WTC11 (cell line): ENCODE data around the gene ADGRV1. TPM values are rescaled to one million over a fixed set of nuclear protein-coding genes. Genes with fewer than 3 reads are reported as not detected.
A peak's percentile ranks its signal among the peaks of the same experiment; 100 is the strongest.

Source experiments
- ATAC-seq: fragments of 200-7000 bp; cut with Tn5 transposase; 2 replicates; pipeline ENCODE4 v1.10.0; 2021; ENCODE audit warnings: mild to moderate bottlenecking, moderate library complexity
- CTCF ChIA-PET: fragments of 300-600 bp; sonication (Branson Sonifier 250); formaldehyde crosslinking; loops from one replicate; lab custom pipeline; 2021; ENCODE audit warnings: antibody characterized with exemption; lab: Charles Lee
- POLR2A ChIA-PET: fragments of 350-600 bp; sonication (Branson Sonifier 250); formaldehyde crosslinking; loops from one replicate; lab custom pipeline; 2021; ENCODE audit warnings: antibody characterized with exemption; lab: Charles Lee
- DNase-seq: peaks from one replicate; pipeline ENCODE4 v3.0.0; 2021; ENCODE audit warnings: low spot score
- H3K27ac Mint-ChIP-seq: 2 replicates; pipeline ENCODE4 v1.8.0; 2021; ENCODE audit warnings: mixed read lengths
- H3K27me3 Mint-ChIP-seq: 2 replicates; pipeline ENCODE4 v1.8.0; 2021; ENCODE audit warnings: low read depth, mild to moderate bottlenecking, moderate library complexity, mixed read lengths
- H3K36me3 Mint-ChIP-seq: 2 replicates; pipeline ENCODE4 v1.8.0; 2021; ENCODE audit warnings: mixed read lengths
- H3K4me1 Mint-ChIP-seq: 2 replicates; pipeline ENCODE4 v1.8.0; 2022; ENCODE audit warnings: mixed read lengths
- H3K4me3 Mint-ChIP-seq: 2 replicates; pipeline ENCODE4 v1.8.0; 2021; ENCODE audit warnings: mild to moderate bottlenecking, moderate library complexity, mixed read lengths
- H3K9me3 Mint-ChIP-seq: 2 replicates; pipeline ENCODE4 v1.8.0; 2021; ENCODE audit warnings: mixed read lengths
- AR ChIP-seq: fragments of 250-450 bp; sonication (Bioruptor Pico); IDR thresholded peaks from 2 replicates; pipeline ENCODE4 v1.9.0; 2021; ENCODE audit warnings: mild to moderate bottlenecking
- ATF1 ChIP-seq: sonication (generic); formaldehyde crosslinking; IDR thresholded peaks from 2 replicates; pipeline ENCODE4 v1.8.1; 2023; ENCODE audit warnings: mild to moderate bottlenecking, moderate library complexity, missing genetic modification reagents
- GRHL2 ChIP-seq: fragments of 250-450 bp; sonication (Bioruptor Pico); IDR thresholded peaks from 2 replicates; pipeline ENCODE4 v1.8.0; 2022; ENCODE audit warnings: mild to moderate bottlenecking, moderate library complexity; ENCODE audit not compliant: insufficient replicate concordance, severe bottlenecking
- IRF1 ChIP-seq: sonication (generic); formaldehyde crosslinking; IDR thresholded peaks from 2 replicates; pipeline ENCODE4 v1.8.0; 2023; ENCODE audit warnings: missing genetic modification reagents
- MAX ChIP-seq: sonication (generic); formaldehyde crosslinking; IDR thresholded peaks from 2 replicates; pipeline ENCODE4 v1.8.0; 2022; ENCODE audit warnings: mild to moderate bottlenecking, missing genetic modification reagents
- MLX ChIP-seq: sonication (generic); formaldehyde crosslinking; IDR thresholded peaks from 2 replicates; pipeline ENCODE4 v1.8.1; 2023; ENCODE audit warnings: mild to moderate bottlenecking, missing genetic modification reagents, moderate library complexity
- NR1H2 ChIP-seq: sonication (generic); formaldehyde crosslinking; IDR thresholded peaks from 2 replicates; pipeline ENCODE4 v1.9.0; 2021; ENCODE audit warnings: mild to moderate bottlenecking, moderate library complexity, missing genetic modification reagents
- RELA ChIP-seq: sonication (generic); formaldehyde crosslinking; IDR thresholded peaks from 2 replicates; pipeline ENCODE4 v1.8.1; 2022; ENCODE audit warnings: missing genetic modification reagents, mild to moderate bottlenecking, borderline replicate concordance
- SMAD4 ChIP-seq: sonication (generic); formaldehyde crosslinking; IDR thresholded peaks from 2 replicates; pipeline ENCODE4 v1.8.0; 2022; ENCODE audit warnings: mild to moderate bottlenecking, missing genetic modification reagents
- SOX15 ChIP-seq: fragments of 250-450 bp; sonication (Bioruptor Pico); IDR thresholded peaks from 2 replicates; pipeline ENCODE4 v1.9.0; 2021; ENCODE audit warnings: mild to moderate bottlenecking
- SP1 ChIP-seq: sonication (generic); formaldehyde crosslinking; conservative IDR thresholded peaks from 2 replicates; pipeline ENCODE4 v1.8.1; 2022; ENCODE audit warnings: missing genetic modification reagents
- STAT6 ChIP-seq: sonication (generic); formaldehyde crosslinking; conservative IDR thresholded peaks from 2 replicates; pipeline ENCODE4 v1.8.1; 2023; ENCODE audit warnings: mild to moderate bottlenecking, low read depth, missing genetic modification reagents, moderate library complexity
- TEAD4 ChIP-seq: sonication (generic); formaldehyde crosslinking; IDR thresholded peaks from 2 replicates; pipeline ENCODE4 v1.8.0; 2022; ENCODE audit warnings: mild to moderate bottlenecking, missing genetic modification reagents
- USF1 ChIP-seq: sonication (generic); formaldehyde crosslinking; IDR thresholded peaks from 2 replicates; pipeline ENCODE4 v1.8.0; 2022; ENCODE audit warnings: mild to moderate bottlenecking, missing genetic modification reagents
- ZNF138 ChIP-seq: sonication (generic); formaldehyde crosslinking; conservative IDR thresholded peaks from 2 replicates; pipeline ENCODE4 v1.8.1; 2022; ENCODE audit warnings: mild to moderate bottlenecking, moderate library complexity, missing genetic modification reagents
- ZNF512 ChIP-seq: sonication (generic); formaldehyde crosslinking; IDR thresholded peaks from 2 replicates; pipeline ENCODE4 v1.8.1; 2022; ENCODE audit warnings: missing genetic modification reagents, borderline replicate concordance
- ZSCAN18 ChIP-seq: fragments of 250-450 bp; sonication (Bioruptor Pico); IDR thresholded peaks from 2 replicates; pipeline ENCODE4 v2.1.2; 2022; ENCODE audit warnings: mild to moderate bottlenecking, moderate library complexity
- total RNA-seq: library from RNA; stranded (reverse); gene quantifications from 3 replicates; pipeline ENCODE4 v1.2.3, GENCODE V29; 2021

Gene ADGRV1
- total RNA-seq, 1 experiment from 2014 or later: 74.5 TPM

GRCh38 chr5:91159647-91160046 lies 601.0 kb downstream of the ADGRV1 start (continued):
- TF ChIP-seq MAX (CRISPR knock-in tag) (no peak), AR (CRISPR knock-in tag) (no peak), ZNF138 (no peak), IRF1 (CRISPR knock-in tag) (no peak), RELA (no peak), STAT6 (no peak)

GRCh38 chr5:91160714-91161285 lies 602.2 kb downstream of the ADGRV1 start:
- peaks cover 3% of the 10 kb centered on the region; the same call in 1 of the 2 replicates for H3K4me1 Mint-ChIP-seq
- H3K27ac Mint-ChIP-seq: no peak overlapping the region
- DNase-seq (no peak), ATAC-seq (no peak)
- H3K36me3 Mint-ChIP-seq: peaks cover 15% of the 10 kb centered on the region
- POLR2A ChIA-PET: no interaction called here
- H3K27me3 Mint-ChIP-seq: no peaks in the 10 kb centered on the region
- no peaks in the 10 kb centered on the region for H3K9me3 Mint-ChIP-seq
- TF ChIP-seq ZSCAN18 (CRISPR knock-in tag) (no peak), SOX15 (CRISPR knock-in tag) (no peak)
- CTCF ChIA-PET: no interaction called here
- no peak overlapping the region for H3K4me3 Mint-ChIP-seq

- Mint-ChIP-seq H3K36me3 (peaks cover 15% of the 10 kb centered on the region), H3K4me1 (peaks cover 3% of the 10 kb centered on the region; the same call in 1 of the 2 replicates), H3K9me3 (no peaks in the 10 kb centered on the region), H3K4me3 (no peak overlapping the region), H3K27ac (peak overlapping the region; percentile 1), H3K27me3 (no peaks in the 10 kb centered on the region)
- ATAC-seq (peak; percentile 16; the same call in 1 of the 2 replicates), DNase-seq (no peak)
- ChIA-PET POLR2A (no interaction called here), CTCF (no interaction called here)
- TF ChIP-seq MLX (CRISPR knock-in tag) (no peak), ATF1 (CRISPR knock-in tag) (no peak), USF1 (CRISPR knock-in tag) (no peak), TEAD4 (CRISPR knock-in tag) (no peak), ZNF512 (CRISPR knock-in tag) (no peak), SP1 (CRISPR knock-in tag) (no peak), NR1H2 (no peak), AR (CRISPR knock-in tag) (no peak), GRHL2 (CRISPR knock-in tag) (no peak), SMAD4 (CRISPR knock-in tag) (no peak)
These were observed 604.2 kb downstream of the ADGRV1 start for GRCh38 chr5:91162534-91163381.
